ENCODE results near the gene RHBDF2. TPM values are rescaled to one million over a fixed set of nuclear protein-coding genes. Genes with fewer than 3 reads are reported as not detected.

RHBDF2 gene
- 2.5 TPM for total RNA-seq

GRCh38 chr17:76501018-76501826, at the start of gene RHBDF2:
RHBDF2 (minus strand) TSS chr17:76501423; CDS start chr17:76481524, 19,899 bp downstream.

DNA sequence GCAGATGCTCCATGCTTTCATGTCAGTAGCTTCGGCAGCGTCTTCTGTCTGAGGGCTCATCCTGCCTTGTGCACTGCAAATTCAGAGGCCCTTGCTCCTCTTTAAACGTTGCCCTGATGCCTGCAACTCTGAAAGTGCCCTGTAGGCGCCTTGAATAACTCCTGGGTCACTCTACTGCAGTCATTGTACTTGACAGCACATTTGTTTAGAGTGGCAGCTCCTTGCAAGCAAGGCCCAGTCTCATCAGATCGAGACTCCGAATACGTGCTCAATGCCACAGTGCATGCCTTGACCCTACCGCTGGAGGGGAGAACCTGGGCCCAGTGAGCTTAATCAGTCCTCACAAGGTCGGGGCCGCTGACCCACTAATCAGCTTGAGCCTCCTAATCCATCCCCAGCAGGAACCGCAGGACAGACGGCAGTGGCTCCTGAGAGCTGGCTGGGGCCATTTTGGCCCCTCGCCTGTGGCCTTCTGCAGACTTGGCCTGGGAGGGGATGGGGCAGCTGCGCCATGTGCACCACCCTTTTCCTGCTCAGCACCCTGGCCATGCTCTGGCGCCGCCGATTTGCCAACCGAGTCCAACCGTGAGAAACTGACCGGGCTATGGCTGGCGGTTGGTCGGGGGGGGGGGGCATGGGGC, 38.5 kb upstream of the RHBDF2 start, which contains the start of gene PRCD:
TSS of gene PRCD (plus strand) at position 414 of the 641 bp plus-strand sequence. CDS start at position 512, 98 bp downstream.

GRCh38 chr17:76537578-76538280, 36.5 kb upstream of the RHBDF2 start, which contains the start of gene CYGB:
CYGB (minus strand) TSS chr17:76537709; CDS start chr17:76537542, 167 bp downstream.

DNA sequence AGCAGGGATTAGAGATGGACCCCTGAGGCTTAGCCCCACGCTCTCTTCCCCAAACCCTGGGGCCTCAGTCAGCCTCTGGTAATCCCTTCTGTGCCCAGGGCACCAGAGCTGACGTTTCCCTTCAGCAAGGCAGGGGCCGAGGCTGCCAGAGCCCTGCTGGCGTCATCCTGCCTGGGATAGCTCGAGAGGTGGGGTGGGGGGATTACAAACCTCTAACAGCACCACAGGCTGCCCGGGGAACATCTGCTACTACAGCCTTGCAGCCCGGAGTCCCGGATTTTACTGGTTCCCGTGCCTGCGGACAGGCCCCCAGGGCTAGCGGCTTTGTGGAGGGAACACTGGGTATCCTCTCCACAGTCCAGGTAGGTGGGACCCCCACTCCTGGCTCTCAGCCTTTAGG, 33.9 kb downstream of the RHBDF2 start, which contains the start of gene AANAT:
TSS of gene AANAT (plus strand) at position 238 of the 400 bp plus-strand sequence. CDS start 1,144 bp downstream, outside the sequence.

DNA sequence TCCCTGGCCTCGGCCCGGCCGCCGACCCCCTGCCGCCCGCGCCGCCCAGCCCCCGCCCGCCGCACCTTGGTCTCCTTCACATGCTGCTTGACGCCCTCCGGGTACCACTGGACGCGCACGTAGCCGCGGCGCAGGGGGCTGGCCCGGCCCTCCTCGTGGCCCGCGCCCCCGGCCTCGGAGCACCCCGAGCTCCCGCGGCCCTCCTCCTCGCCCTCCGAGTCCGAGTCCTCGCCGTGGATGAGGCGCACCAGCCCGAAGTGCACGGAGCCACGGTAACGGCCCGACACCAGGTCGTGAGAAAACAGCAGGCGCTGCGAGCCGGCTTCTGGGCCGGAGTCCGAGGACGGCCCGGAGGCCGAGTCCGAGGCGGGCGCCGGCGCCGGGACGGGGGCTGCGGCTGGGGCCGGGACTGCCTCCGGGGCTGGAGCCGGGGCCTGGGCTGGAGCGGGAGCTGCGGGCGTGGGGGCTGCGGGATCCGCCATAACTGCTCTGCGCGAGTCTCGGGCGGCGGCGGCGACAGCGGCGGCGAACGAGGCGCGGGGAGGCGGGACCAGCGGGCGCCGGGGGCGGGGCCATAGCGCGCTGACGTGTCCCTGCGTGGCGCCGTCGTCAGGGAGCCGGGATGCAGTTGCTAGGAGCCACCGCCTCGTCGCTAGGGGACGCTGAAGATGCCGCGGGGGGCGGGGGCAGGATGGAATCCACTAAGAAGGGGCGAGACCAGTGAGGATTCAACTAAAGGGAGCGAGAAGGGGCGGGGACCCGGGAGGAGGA, 48.4 kb downstream of the RHBDF2 start, which contains the start of gene UBE2O:
TSS of gene UBE2O (minus strand) at position 493 of the 771 bp plus-strand sequence. CDS start at position 482, 11 bp downstream.

Other genes starting within 250 kb of the RHBDF2 start
- gene UBALD2, start 236.1 kb downstream of the RHBDF2 start, total RNA-seq, result 6.3 TPM
- 16.6 TPM for gene QRICH2, start 193.1 kb downstream of the RHBDF2 start, total RNA-seq
- gene PRPSAP1, start 147.5 kb downstream of the RHBDF2 start, total RNA-seq, result 86.7 TPM
- 0.94 TPM for gene SPHK1, start 116.8 kb downstream of the RHBDF2 start, total RNA-seq
- gene UBE2O, start 48.3 kb downstream of the RHBDF2 start, total RNA-seq, result 51.6 TPM
- not detected for gene AANAT, start 33.8 kb downstream of the RHBDF2 start, total RNA-seq
- gene CYGB, start 36.3 kb upstream of the RHBDF2 start, total RNA-seq, result 1.3 TPM
- 0.94 TPM for gene PRCD, start 38.6 kb upstream of the RHBDF2 start, total RNA-seq
- not detected for gene ST6GALNAC2, start 84.4 kb upstream of the RHBDF2 start, total RNA-seq
- gene ST6GALNAC1, start 142.3 kb upstream of the RHBDF2 start, total RNA-seq, result 3.1 TPM
- gene MXRA7, start 209.5 kb upstream of the RHBDF2 start, total RNA-seq, result 38.8 TPM
- gene JMJD6, start 225.2 kb upstream of the RHBDF2 start, total RNA-seq, result 26.6 TPM
- gene METTL23, start 225.4 kb upstream of the RHBDF2 start, total RNA-seq, result 21.3 TPM
- 130 TPM for gene SRSF2, start 235.9 kb upstream of the RHBDF2 start, total RNA-seq
- gene MFSD11, start 236.7 kb upstream of the RHBDF2 start, total RNA-seq, result 91.1 TPM

All from parietal lobe (tissue), 1 donor.